Measurements from ENCODE around the gene SMOC2. TPM values are rescaled to one million over a fixed set of nuclear protein-coding genes. Genes with fewer than 3 reads are reported as not detected.
"Not testable (repeated sequence)": the region's sequence is repeated elsewhere in the genome, so short reads cannot be mapped to it uniquely, and the experiment has no call there.

SMOC2 gene
- total RNA-seq, 2 donors from 2014 or later = 17.8 to 167 TPM

- DNase-seq (ENCODE audit: low spot score) = no peak
- Histone ChIP-seq H3K4me1 (replicated peaks) (no peaks in the 10 kb centered on the region), H3K27ac (no peak overlapping the region), H3K36me3 (no peaks in the 10 kb centered on the region), H3K9me3 (no peaks in the 10 kb centered on the region), H3K4me3 (no peak overlapping the region), H3K27me3 (replicated peaks; ENCODE audit: insufficient read depth) (no peaks in the 10 kb centered on the region)
- WGBS = 78% methylated on average over 11 of the region's 11 CpGs
- intact Hi-C loops (cut with DNase I) = no loop called here
- TF ChIP-seq POLR2A (IDR thresholded peaks at IDR 0.05) (no peak), POLR2AphosphoS5 (IDR thresholded peaks at IDR 0.05) (no peak), CTCF (IDR thresholded peaks at IDR 0.05) (no peak)
Observed at GRCh38 chr6:168675375-168675774, 234.4 kb downstream of the SMOC2 start.

GRCh38 chr6:168675933-168676551, 235.1 kb downstream of the SMOC2 start:
- Histone ChIP-seq H3K36me3 (no peaks in the 10 kb centered on the region), H3K27me3 (replicated peaks; ENCODE audit: insufficient read depth) (no peaks in the 10 kb centered on the region), H3K4me3 (no peak overlapping the region), H3K9me3 (no peaks in the 10 kb centered on the region), H3K4me1 (replicated peaks) (no peaks in the 10 kb centered on the region), H3K27ac (no peak overlapping the region)
- no peak for DNase-seq (ENCODE audit: low spot score)
- 96% methylated on average over 11 of the region's 11 CpGs for WGBS
- TF ChIP-seq POLR2AphosphoS5 (IDR thresholded peaks at IDR 0.05) (no peak), POLR2A (IDR thresholded peaks at IDR 0.05) (no peak), CTCF (IDR thresholded peaks at IDR 0.05) (no peak)
- intact Hi-C loops (cut with DNase I) = no loop called here

GRCh38 chr6:168676552-168677322, 235.8 kb downstream of the SMOC2 start:
- Histone ChIP-seq H3K4me3 (no peak overlapping the region), H3K9me3 (no peaks in the 10 kb centered on the region), H3K4me1 (replicated peaks) (no peaks in the 10 kb centered on the region), H3K27ac (no peak overlapping the region), H3K27me3 (replicated peaks; ENCODE audit: insufficient read depth) (no peaks in the 10 kb centered on the region), H3K36me3 (no peaks in the 10 kb centered on the region)
- intact Hi-C loops (cut with DNase I) = no loop called here
- DNase-seq (ENCODE audit: low spot score) = no peak
- TF ChIP-seq POLR2AphosphoS5 (IDR thresholded peaks at IDR 0.05) = no peak
- no peak for TF ChIP-seq POLR2A (IDR thresholded peaks at IDR 0.05)
- TF ChIP-seq CTCF (IDR thresholded peaks at IDR 0.05) = no peak
- WGBS = 75% methylated on average over 16 of the region's 16 CpGs

- H3K9me3 ChIP-seq; DNase-seq (ENCODE audit: low spot score); H3K27me3 ChIP-seq (replicated peaks; ENCODE audit: insufficient read depth); H3K27ac ChIP-seq; intact Hi-C loops (cut with DNase I); H3K4me3 ChIP-seq; H3K36me3 ChIP-seq; H3K4me1 ChIP-seq (replicated peaks): not testable (repeated sequence)
- WGBS = 71% methylated on average over 6 of the region's 6 CpGs
Observed at GRCh38 chr6:168677323-168677781, 236.4 kb downstream of the SMOC2 start.

- 22% methylated on average over 1 of the region's 1 CpG for WGBS
- Histone ChIP-seq H3K9me3 (no peaks in the 10 kb centered on the region), H3K4me1 (replicated peaks) (no peaks in the 10 kb centered on the region), H3K27ac (no peak overlapping the region), H3K4me3 (no peak overlapping the region), H3K36me3 (no peaks in the 10 kb centered on the region), H3K27me3 (replicated peaks; ENCODE audit: insufficient read depth) (no peaks in the 10 kb centered on the region)
- TF ChIP-seq CTCF (IDR thresholded peaks at IDR 0.05) (no peak), POLR2A (IDR thresholded peaks at IDR 0.05) (no peak)
- intact Hi-C loops (cut with DNase I) = no loop called here
- no peak for DNase-seq (ENCODE audit: low spot score)
Observed at GRCh38 chr6:168678077-168678476, 237.1 kb downstream of the SMOC2 start.

Data from prostate gland (tissue), 2 donors.